Upper lobe of left lung (tissue), 4 donors: ENCODE measurements around the gene PURB.

Source experiments
- EP300 ChIP-seq, 4 donors: sonication (generic); formaldehyde crosslinking; IDR thresholded peaks; one replicate each; pipeline ENCODE4 v1.5.1; 2017; ENCODE audit warnings: antibody characterized with exemption in 4 of 4, control low read depth in 2 of 4
- POLR2A ChIP-seq, 4 donors: fragments of 450-650 bp; IDR thresholded peaks; one replicate each; pipeline ENCODE4 v1.5.1; 2016 to 2017; ENCODE audit warnings: antibody characterized with exemption in 4 of 4, mild to moderate bottlenecking in 2 of 4
- POLR2AphosphoS5 ChIP-seq, 2 donors: sonication (generic); formaldehyde crosslinking; IDR thresholded peaks; one replicate each; pipeline ENCODE4 v1.5.1; 2017; ENCODE audit warnings: antibody characterized with exemption in 2 of 2
- TF ChIP-seq, protein P1 (sequence below), 6 experiments: fragments of 450-650 bp in 4 of 6; fragments of 200-600 bp in 2 of 6; sonication (generic) in 2 of 6; IDR thresholded peaks; one replicate each; pipeline ENCODE4 v1.5.1; 2016 to 2019; ENCODE audit warnings: antibody characterized with exemption in 6 of 6

GRCh38 chr7:44845451-44845850 lies 39.9 kb downstream of the PURB start:
- no peak for TF ChIP-seq POLR2A (IDR thresholded peaks at IDR 0.05)
- TF ChIP-seq, protein P1, sequence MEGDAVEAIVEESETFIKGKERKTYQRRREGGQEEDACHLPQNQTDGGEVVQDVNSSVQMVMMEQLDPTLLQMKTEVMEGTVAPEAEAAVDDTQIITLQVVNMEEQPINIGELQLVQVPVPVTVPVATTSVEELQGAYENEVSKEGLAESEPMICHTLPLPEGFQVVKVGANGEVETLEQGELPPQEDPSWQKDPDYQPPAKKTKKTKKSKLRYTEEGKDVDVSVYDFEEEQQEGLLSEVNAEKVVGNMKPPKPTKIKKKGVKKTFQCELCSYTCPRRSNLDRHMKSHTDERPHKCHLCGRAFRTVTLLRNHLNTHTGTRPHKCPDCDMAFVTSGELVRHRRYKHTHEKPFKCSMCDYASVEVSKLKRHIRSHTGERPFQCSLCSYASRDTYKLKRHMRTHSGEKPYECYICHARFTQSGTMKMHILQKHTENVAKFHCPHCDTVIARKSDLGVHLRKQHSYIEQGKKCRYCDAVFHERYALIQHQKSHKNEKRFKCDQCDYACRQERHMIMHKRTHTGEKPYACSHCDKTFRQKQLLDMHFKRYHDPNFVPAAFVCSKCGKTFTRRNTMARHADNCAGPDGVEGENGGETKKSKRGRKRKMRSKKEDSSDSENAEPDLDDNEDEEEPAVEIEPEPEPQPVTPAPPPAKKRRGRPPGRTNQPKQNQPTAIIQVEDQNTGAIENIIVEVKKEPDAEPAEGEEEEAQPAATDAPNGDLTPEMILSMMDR (IDR thresholded peaks at IDR 0.05) = no peak
- no peak for TF ChIP-seq POLR2AphosphoS5 (IDR thresholded peaks at IDR 0.05)
- no peak for TF ChIP-seq EP300 (IDR thresholded peaks at IDR 0.05)
